SK-N-MC (cell line): ENCODE results near the gene SOCS1.

Experiments
- DNase-seq: peaks from one replicate; pipeline ENCODE4 v3.0.0-alpha.2; 2011; ENCODE audit warnings: low read depth, low spot score
- H3K27ac ChIP-seq: fragments of 200-600 bp; sonication (generic); 2 replicates; pipeline ENCODE4 v1.5.1; 2016; ENCODE audit warnings: mixed run types
- H3K36me3 ChIP-seq: fragments of 200-600 bp; sonication (generic); 2 replicates; pipeline ENCODE4 v1.6.1; 2017; ENCODE audit warnings: antibody characterized with exemption, low read length, mixed read lengths; ENCODE audit not compliant: insufficient read depth
- H3K4me3 ChIP-seq: fragments of 200-600 bp; sonication (generic); 2 replicates; pipeline ENCODE4 v1.5.1; 2016
- H3K9ac ChIP-seq: fragments of 200-600 bp; sonication (generic); 2 replicates; pipeline ENCODE4 v1.8.0; 2017; ENCODE audit warnings: mixed run types, mixed read lengths; ENCODE audit not compliant: insufficient read length
- H3K9me3 ChIP-seq: fragments of 200-600 bp; sonication (generic); 2 replicates; pipeline ENCODE4 v1.6.1; 2017; ENCODE audit warnings: low read depth, mild to moderate bottlenecking, antibody characterized with exemption, low read length, moderate library complexity, mixed read lengths
- EZH2 ChIP-seq: fragments of 200-600 bp; sonication (generic); IDR thresholded peaks from one replicate; pipeline ENCODE4 v1.6.1; 2017; ENCODE audit warnings: antibody characterized with exemption
- FOXP2 ChIP-seq: optimal IDR thresholded peaks from 2 replicates; pipeline ENCODE3; 2011; ENCODE audit warnings: mild to moderate bottlenecking, moderate library complexity; ENCODE audit not compliant: insufficient read depth; ENCODE audit errors: extremely low read length, control extremely low read depth
- POLR2AphosphoS5 ChIP-seq: IDR thresholded peaks from 2 replicates; pipeline ENCODE4 v1.6.1; 2012; ENCODE audit warnings: mild to moderate bottlenecking, low read depth, low read length, borderline replicate concordance

The SOCS1 gene

DNA sequence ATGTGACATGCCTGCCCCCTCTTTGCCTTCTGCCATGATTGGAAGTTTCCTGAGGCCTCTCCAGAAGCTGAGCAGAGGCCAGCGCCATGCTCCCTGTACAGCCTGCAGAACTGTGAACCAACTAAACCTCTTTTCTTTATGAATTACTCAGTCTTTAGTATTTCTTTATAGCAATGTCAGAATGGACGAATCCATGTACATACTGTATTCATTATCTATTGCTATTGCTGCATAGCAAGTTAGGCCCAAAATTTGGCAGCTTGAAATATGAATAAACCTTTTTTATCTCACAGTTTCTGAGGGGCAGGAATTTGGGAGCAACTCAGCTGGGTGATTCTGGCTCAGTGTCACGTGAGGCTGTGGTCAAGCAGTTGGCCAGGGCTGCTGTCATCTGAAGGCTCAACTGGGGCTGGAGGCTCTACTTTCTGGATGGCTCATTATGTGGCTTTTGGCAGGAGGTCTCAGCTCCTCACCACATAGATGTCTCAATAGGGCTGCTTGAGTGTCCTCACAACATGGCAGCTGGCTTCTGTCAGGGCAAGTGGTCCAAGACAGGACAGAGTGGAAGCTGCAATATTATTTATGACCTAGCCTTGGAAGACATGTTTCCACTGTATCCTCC, 40.0 kb downstream of the SOCS1 start:
- Histone ChIP-seq H3K4me3 (no peak overlapping the region), H3K27ac (no peak overlapping the region), H3K9me3 (no peaks in the 10 kb centered on the region), H3K36me3 (no peaks in the 10 kb centered on the region), H3K9ac (no peak overlapping the region)
- no peak for TF ChIP-seq EZH2
- TF ChIP-seq POLR2AphosphoS5 = no peak
- TF ChIP-seq FOXP2 = no peak
- DNase-seq = no peak

- H3K27ac ChIP-seq = no peak overlapping the region
- TF ChIP-seq EZH2 = no peak
- TF ChIP-seq FOXP2 = no peak
- no peak for TF ChIP-seq POLR2AphosphoS5
- no peak for DNase-seq
- H3K36me3 ChIP-seq = no peaks in the 10 kb centered on the region
- no peak overlapping the region for H3K9ac ChIP-seq
- H3K9me3 ChIP-seq = no peaks in the 10 kb centered on the region
- no peak overlapping the region for H3K4me3 ChIP-seq
Observed at GRCh38 chr16:11213799-11214198, 42.2 kb downstream of the SOCS1 start.

DNA sequence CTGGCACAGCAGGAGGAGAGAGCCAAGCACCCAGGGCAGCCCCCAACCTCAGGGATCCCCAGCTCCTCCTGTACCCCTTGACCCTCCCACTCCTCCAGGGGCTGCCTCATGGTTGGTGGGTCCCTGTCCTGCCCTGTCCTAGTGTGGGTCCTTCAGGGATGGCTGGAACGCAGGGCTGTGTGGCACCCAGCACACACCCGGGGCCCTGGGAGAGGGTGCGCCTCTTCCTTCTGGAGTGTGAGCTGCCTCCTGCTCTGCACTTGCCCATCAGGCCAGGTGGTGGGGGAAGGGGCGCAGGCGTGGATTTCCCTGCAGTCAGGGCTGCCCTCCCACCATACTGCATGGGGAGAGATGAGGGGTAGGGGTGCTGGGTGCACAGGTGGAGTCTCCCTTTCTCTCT, 42.6 kb downstream of the SOCS1 start:
- Histone ChIP-seq H3K9me3 (no peaks in the 10 kb centered on the region), H3K27ac (no peak overlapping the region), H3K4me3 (no peak overlapping the region), H3K36me3 (no peaks in the 10 kb centered on the region), H3K9ac (no peak overlapping the region)
- no peak for DNase-seq
- no peak for TF ChIP-seq FOXP2
- TF ChIP-seq POLR2AphosphoS5 = no peak
- no peak for TF ChIP-seq EZH2

DNA sequence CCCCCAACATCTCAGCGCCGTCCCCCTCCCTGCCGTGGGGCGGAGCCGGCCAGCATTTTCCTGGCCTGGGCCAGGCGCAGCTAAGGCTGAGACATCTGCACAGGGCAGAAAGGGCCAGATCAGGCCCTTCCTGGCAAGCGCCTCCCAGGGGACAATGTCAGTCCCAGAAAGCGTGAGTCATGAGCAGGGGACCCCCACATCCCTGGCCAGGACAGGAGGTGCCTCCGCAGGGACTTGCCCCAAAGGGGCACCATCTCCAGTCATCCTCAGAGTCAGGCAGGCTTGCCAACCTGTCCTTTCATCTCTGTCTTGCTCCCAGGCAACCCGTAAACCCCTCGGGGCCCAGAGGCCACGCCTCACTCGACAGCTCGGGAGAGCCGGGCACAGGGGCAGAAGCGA, 43.2 kb downstream of the SOCS1 start:
- Histone ChIP-seq H3K9ac (no peak overlapping the region), H3K4me3 (no peak overlapping the region), H3K36me3 (no peaks in the 10 kb centered on the region), H3K27ac (no peak overlapping the region), H3K9me3 (no peaks in the 10 kb centered on the region)
- DNase-seq = no peak
- TF ChIP-seq POLR2AphosphoS5 = no peak

GRCh38 chr16:11211977-11212797, 43.8 kb downstream of the SOCS1 start:
- Histone ChIP-seq H3K9ac (no peak overlapping the region), H3K4me3 (no peak overlapping the region), H3K27ac (no peak overlapping the region), H3K36me3 (no peaks in the 10 kb centered on the region), H3K9me3 (no peaks in the 10 kb centered on the region)
- no peak for TF ChIP-seq FOXP2
- TF ChIP-seq POLR2AphosphoS5 = no peak
- no peak for TF ChIP-seq EZH2
- no peak for DNase-seq

- H3K9me3 ChIP-seq = no peaks in the 10 kb centered on the region
- no peak overlapping the region for H3K4me3 ChIP-seq
- no peak for DNase-seq
- no peak overlapping the region for H3K9ac ChIP-seq
- TF ChIP-seq EZH2 = no peak
- H3K36me3 ChIP-seq = no peaks in the 10 kb centered on the region
- H3K27ac ChIP-seq = no peak overlapping the region
Observed at GRCh38 chr16:11211061-11211976, 44.7 kb downstream of the SOCS1 start.

DNA sequence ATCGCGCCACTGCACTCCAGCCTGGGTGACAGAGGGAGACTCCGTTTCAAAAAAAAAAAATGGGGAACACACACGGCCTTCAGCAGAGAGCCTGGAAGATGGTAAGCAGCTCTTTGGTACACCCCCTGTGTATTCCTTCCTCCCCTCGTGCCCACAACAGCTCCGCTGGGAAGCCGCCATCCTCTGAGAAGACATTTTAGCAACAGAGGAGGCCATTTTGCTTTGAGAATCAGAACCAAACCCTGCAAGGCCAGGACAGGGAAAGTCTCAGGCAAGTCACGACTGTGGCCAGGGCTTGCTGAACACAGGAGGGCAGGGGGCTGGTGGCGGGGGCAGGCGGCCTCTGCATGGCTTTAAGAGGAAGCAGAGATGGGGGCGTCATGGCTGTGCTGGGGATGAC, 45.7 kb downstream of the SOCS1 start:
- TF ChIP-seq FOXP2 (no peak), EZH2 (no peak), POLR2AphosphoS5 (no peak)
- H3K27ac ChIP-seq = no peak overlapping the region
- H3K9me3 ChIP-seq = no peaks in the 10 kb centered on the region
- H3K9ac ChIP-seq = no peak overlapping the region
- DNase-seq = no peak
- H3K36me3 ChIP-seq = no peaks in the 10 kb centered on the region
- no peak overlapping the region for H3K4me3 ChIP-seq

- DNase-seq = no peak
- H3K4me3 ChIP-seq = no peak overlapping the region
- no peaks in the 10 kb centered on the region for H3K9me3 ChIP-seq
- H3K27ac ChIP-seq = no peak overlapping the region
- H3K9ac ChIP-seq = no peak overlapping the region
- no peaks in the 10 kb centered on the region for H3K36me3 ChIP-seq
- no peak for TF ChIP-seq POLR2AphosphoS5
- no peak for TF ChIP-seq EZH2
- no peak for TF ChIP-seq FOXP2
Observed at GRCh38 chr16:11208916-11209665, 46.9 kb downstream of the SOCS1 start.
